NCI-H2029 treated with DMSO at 0.1 percent for 48 hours (cell line): Measurements from ENCODE around the gene ARFGAP2.
"Not testable (repeated sequence)": the region's sequence is repeated elsewhere in the genome, so short reads cannot be mapped to it uniquely, and the experiment has no call there.

Source experiments
- DNase-seq: peaks from one replicate; lab custom pipeline; 2025; lab: John Stamatoyannopoulos, UW

Gene ARFGAP2

GRCh38 chr11:47176328-47177228 lies at the start of gene ARFGAP2:
TSS of gene ARFGAP2 (minus strand) at chr11:47176879. CDS start at chr11:47176853, 26 bp downstream.
- DNase-seq = peak; percentile 86

- no peak for DNase-seq
Observed at GRCh38 chr11:47225552-47226400, 49.1 kb upstream of the ARFGAP2 start.

- DNase-seq = no peak
Observed at GRCh38 chr11:47222696-47223095, 46.0 kb upstream of the ARFGAP2 start.

GRCh38 chr11:47220401-47220821 lies 43.7 kb upstream of the ARFGAP2 start:
- DNase-seq = no peak

- no peak for DNase-seq
Observed at GRCh38 chr11:47216121-47216798, 39.6 kb upstream of the ARFGAP2 start.

- DNase-seq = peak; percentile 19
Observed at GRCh38 chr11:47215366-47215910, 38.8 kb upstream of the ARFGAP2 start.

- peak; percentile 78 for DNase-seq
Observed at GRCh38 chr11:47213950-47214565, 37.4 kb upstream of the ARFGAP2 start.

GRCh38 chr11:47212938-47213337 lies 36.3 kb upstream of the ARFGAP2 start:
- DNase-seq = no peak

- DNase-seq = no peak
Observed at GRCh38 chr11:47208628-47209027, 31.9 kb upstream of the ARFGAP2 start.

GRCh38 chr11:47208008-47208552 lies 31.4 kb upstream of the ARFGAP2 start:
- not testable (repeated sequence) for DNase-seq

GRCh38 chr11:47207459-47207858 lies 30.8 kb upstream of the ARFGAP2 start:
- no peak for DNase-seq

- DNase-seq = not testable (repeated sequence)
Observed at GRCh38 chr11:47206577-47206976, 29.9 kb upstream of the ARFGAP2 start.

GRCh38 chr11:47204637-47204989 lies 27.9 kb upstream of the ARFGAP2 start:
- DNase-seq = no peak

GRCh38 chr11:47202576-47202975 lies 25.9 kb upstream of the ARFGAP2 start:
- DNase-seq = no peak

- no peak for DNase-seq
Observed at GRCh38 chr11:47201015-47201414, 24.3 kb upstream of the ARFGAP2 start.

GRCh38 chr11:47198161-47198560 lies 21.5 kb upstream of the ARFGAP2 start:
- not testable (repeated sequence) for DNase-seq

- DNase-seq = no peak
Observed at GRCh38 chr11:47192111-47192510, 15.4 kb upstream of the ARFGAP2 start.

- not testable (repeated sequence) for DNase-seq
Observed at GRCh38 chr11:47191137-47191536, 14.5 kb upstream of the ARFGAP2 start.

GRCh38 chr11:47189100-47189834 lies 12.6 kb upstream of the ARFGAP2 start:
- no peak for DNase-seq

- no peak for DNase-seq
Observed at GRCh38 chr11:47188259-47188658, 11.6 kb upstream of the ARFGAP2 start.
